Mucosa of stomach (tissue), 1 donor: Measurements from ENCODE around the gene ZNF232.
"Not testable (repeated sequence)": the region's sequence is repeated elsewhere in the genome, so short reads cannot be mapped to it uniquely, and the experiment has no call there.

Source experiments
- H3K27me3 ChIP-seq: one replicate; pipeline ENCODE4 v1.7.0; 2013; ENCODE audit warnings: mild to moderate bottlenecking, low read length; ENCODE audit not compliant: control insufficient read depth, insufficient read depth
- H3K36me3 ChIP-seq: one replicate; pipeline ENCODE4 v1.7.0; 2013; ENCODE audit warnings: low read length; ENCODE audit not compliant: control insufficient read depth, insufficient read depth
- H3K4me1 ChIP-seq: one replicate; pipeline ENCODE4 v1.7.0; 2013; ENCODE audit warnings: mild to moderate bottlenecking, low read length; ENCODE audit not compliant: control insufficient read depth, insufficient read depth
- H3K4me3 ChIP-seq: one replicate; pipeline ENCODE4 v1.7.0; 2013; ENCODE audit warnings: low read length
- H3K9ac ChIP-seq: one replicate; pipeline ENCODE4 v1.7.0; 2013; ENCODE audit warnings: mild to moderate bottlenecking, low read length, moderate library complexity
- H3K9me3 ChIP-seq: one replicate; pipeline ENCODE4 v1.7.0; 2013; ENCODE audit warnings: mild to moderate bottlenecking, low read length, moderate library complexity; ENCODE audit not compliant: control insufficient read depth
- donor health status: Pancreatic carcinoma.

The ZNF232 gene

DNA sequence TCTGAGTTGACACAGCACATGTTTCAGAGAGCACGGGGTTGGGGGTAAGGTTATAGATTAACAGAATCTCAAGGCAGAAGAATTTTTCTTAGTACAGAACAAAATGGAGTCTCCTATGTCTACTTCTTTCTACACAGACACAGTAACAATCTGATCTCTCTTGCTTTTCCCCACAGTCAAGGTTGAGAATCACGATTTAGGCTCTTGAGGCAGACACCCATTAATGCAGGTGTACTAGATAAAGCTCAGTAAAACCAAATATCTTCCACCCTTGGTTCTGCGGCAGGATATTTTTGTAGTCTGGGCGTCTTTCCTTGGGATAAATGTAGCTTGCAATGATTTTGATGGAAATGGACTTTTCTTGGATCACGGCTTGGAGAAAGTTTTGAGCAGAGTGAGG, 36.2 kb downstream of the ZNF232 start:
- H3K4me3 ChIP-seq, H3K27me3 ChIP-seq, H3K4me1 ChIP-seq, H3K9ac ChIP-seq, H3K9me3 ChIP-seq, H3K36me3 ChIP-seq: not testable (repeated sequence)

DNA sequence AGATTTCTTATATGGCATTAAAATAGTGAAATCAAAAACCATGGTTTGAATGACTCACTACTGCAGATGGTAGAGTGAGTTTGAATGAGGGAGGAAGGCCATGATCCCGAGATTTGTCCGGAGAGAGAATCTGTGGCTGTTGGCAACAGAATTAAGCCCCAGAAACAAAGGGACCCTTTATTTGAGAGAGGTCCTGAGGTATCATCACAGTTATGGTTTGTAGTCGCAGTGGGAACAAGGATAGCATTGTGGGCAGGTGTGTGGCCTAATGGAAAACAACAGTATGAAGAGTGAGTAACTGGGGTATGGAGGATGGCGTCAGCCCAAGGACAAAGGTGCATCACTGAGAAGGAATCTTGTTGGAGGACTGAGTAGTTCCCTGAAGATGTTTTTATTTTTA, 42.0 kb downstream of the ZNF232 start:
- H3K27me3 ChIP-seq, result no peaks in the 10 kb centered on the region
- no peaks in the 10 kb centered on the region for H3K36me3 ChIP-seq
- no peaks in the 10 kb centered on the region for H3K4me1 ChIP-seq
- no peak overlapping the region for H3K9ac ChIP-seq
- H3K9me3 ChIP-seq, result no peaks in the 10 kb centered on the region
- H3K4me3 ChIP-seq, result no peak overlapping the region

DNA sequence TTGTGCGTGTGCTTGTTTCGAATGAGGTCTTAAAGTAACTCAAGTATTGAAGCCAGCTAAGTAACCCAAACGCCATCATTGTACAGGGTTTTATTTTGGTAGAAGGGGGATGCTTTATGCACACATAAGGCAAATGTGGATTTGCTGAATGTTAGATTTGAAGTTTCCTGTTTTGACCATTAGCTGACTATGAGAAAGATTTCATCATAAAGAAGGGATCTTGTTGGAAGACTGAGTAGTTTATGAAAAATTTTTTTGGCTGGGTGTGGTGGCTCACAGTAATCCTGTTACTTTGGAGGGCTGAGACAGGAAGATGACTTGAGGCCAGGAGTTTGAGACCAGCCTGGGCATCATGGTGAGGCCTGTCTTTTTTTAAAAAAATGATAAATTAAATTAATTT, 43.4 kb downstream of the ZNF232 start:
- Histone ChIP-seq H3K9me3 (no peaks in the 10 kb centered on the region), H3K9ac (no peak overlapping the region), H3K36me3 (no peaks in the 10 kb centered on the region), H3K4me3 (no peak overlapping the region), H3K27me3 (no peaks in the 10 kb centered on the region), H3K4me1 (no peaks in the 10 kb centered on the region)

DNA sequence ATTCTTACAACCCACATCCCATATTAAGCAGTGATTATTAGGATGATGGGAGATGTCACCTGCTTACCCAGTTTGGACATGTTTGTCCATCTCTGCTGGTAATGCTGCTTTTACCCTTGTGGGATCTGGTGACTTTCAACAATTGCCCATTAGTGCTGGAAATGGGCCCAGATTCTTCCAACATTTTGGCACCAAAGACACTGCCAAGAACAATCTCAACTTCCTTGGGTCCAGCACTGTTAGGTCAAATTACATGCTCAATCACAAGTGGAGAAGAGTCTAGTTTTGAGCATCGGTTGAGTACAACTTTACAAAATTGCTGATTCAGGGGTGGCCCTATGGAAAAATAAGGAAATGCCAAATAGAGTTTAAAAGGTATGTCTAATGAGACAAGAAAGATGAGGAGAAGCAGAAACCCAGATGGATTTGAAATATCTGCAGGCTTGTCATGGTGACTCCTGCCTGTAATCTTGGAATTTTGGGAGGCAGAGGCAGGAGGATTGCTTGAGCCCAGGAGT, 46.4 kb downstream of the ZNF232 start:
- no peaks in the 10 kb centered on the region for H3K9me3 ChIP-seq
- no peak overlapping the region for H3K4me3 ChIP-seq
- no peak overlapping the region for H3K9ac ChIP-seq
- peaks cover 3% of the 10 kb centered on the region for H3K4me1 ChIP-seq
- H3K27me3 ChIP-seq, result no peaks in the 10 kb centered on the region
- H3K36me3 ChIP-seq, result no peaks in the 10 kb centered on the region
